EH (cell line): ENCODE measurements around the gene LHX8.

Source experiments
- DNase-seq: peaks from one replicate; pipeline ENCODE4 v3.0.0-alpha.2; 2015; ENCODE audit warnings: low read depth

Gene LHX8

GRCh38 chr1:75203415-75204277 lies 69.5 kb downstream of the LHX8 start:
- DNase-seq = peak; percentile 40

- DNase-seq = no peak
Observed at GRCh38 chr1:75208862-75209261, 74.7 kb downstream of the LHX8 start.
